Omental fat pad (tissue), 4 donors: ENCODE measurements around the gene SIK2. TPM values are rescaled to one million over a fixed set of nuclear protein-coding genes. Genes with fewer than 3 reads are reported as not detected.

Source experiments
- ATAC-seq: fragments of 150-250 bp; one replicate; pipeline ENCODE4 v1.9.1; 2016; ENCODE audit warnings: mild to moderate bottlenecking, moderate library complexity; ENCODE audit not compliant: low FRiP score
- DNase-seq: peaks from one replicate; pipeline ENCODE4 v3.0.0-alpha.2; 2019; ENCODE audit warnings: low spot score
- CTCF ChIP-seq, 3 donors: fragments of 450-650 bp; IDR thresholded peaks; one replicate each; pipeline ENCODE4 v1.5.1; 2016 to 2017; ENCODE audit warnings: antibody characterized with exemption in 3 of 3, mild to moderate bottlenecking in 3 of 3, moderate library complexity in 2 of 3
- total RNA-seq, 4 donors: library from RNA; depleted of rRNA; stranded (reverse); fragments of >200 nt; gene quantifications; one replicate each; pipeline ENCODE4 v1.1.0, GENCODE V29; 2016

SIK2 gene
- total RNA-seq, 4 donors from 2014 or later, result 27.3 to 111 (median 73.6) TPM

- TF ChIP-seq CTCF (IDR thresholded peaks at IDR 0.05), result peak in 2 of 3 donors; percentile 32 to 66
- peak; percentile 88 for ATAC-seq
- no peak for DNase-seq
These were observed 175.1 kb downstream of the SIK2 start for GRCh38 chr11:111777094-111778046.

- no peak for TF ChIP-seq CTCF (IDR thresholded peaks at IDR 0.05)
- ATAC-seq (no peak), DNase-seq (no peak)
These were observed 175.9 kb downstream of the SIK2 start for GRCh38 chr11:111778047-111778558.

- DNase-seq (no peak), ATAC-seq (no peak)
- no peak for TF ChIP-seq CTCF (IDR thresholded peaks at IDR 0.05)
These were observed 176.9 kb downstream of the SIK2 start for GRCh38 chr11:111779118-111779517.

Other genes starting within 250 kb of the SIK2 start
- gene POU2AF1, start 223.2 kb upstream of the SIK2 start, total RNA-seq, result 1 to 10 TPM in 2 of 4 donors, under 1 TPM in 1, not detected in 1; 0.69 to 2.2 (median 1.9) TPM
- not detected for gene BTG4, start 90.1 kb upstream of the SIK2 start, total RNA-seq
- not detected for gene HOATZ, start 87.7 kb upstream of the SIK2 start, total RNA-seq
- gene LAYN, start 61.7 kb upstream of the SIK2 start, total RNA-seq, result 10 to 100 TPM; 10.2 to 23.8 (median 15.4) TPM
- 100 to 1,000 TPM in 2 of 4 donors, 10 to 100 TPM in 2; 30.9 to 139 (median 78.8) TPM for gene PPP2R1B, start 163.9 kb downstream of the SIK2 start, total RNA-seq